GM23338 (cell line): ENCODE results near the gene HIF3A. TPM values are rescaled to one million over a fixed set of nuclear protein-coding genes. Genes with fewer than 3 reads are reported as not detected.

Source experiments
- ATAC-seq: fragments of 200-7000 bp; cut with Tn5 transposase; 3 replicates; pipeline ENCODE4 v1.9.1; 2020
- DNase-seq: peaks from one replicate; pipeline ENCODE4 v3.0.0-alpha.2; 2015; ENCODE audit warnings: low spot score
- H2AFZ ChIP-seq: fragments of 200-600 bp; sonication (generic); 2 replicates; pipeline ENCODE4 v1.8.0; 2016; ENCODE audit warnings: antibody characterized with exemption, mild to moderate bottlenecking, moderate library complexity
- H3F3A ChIP-seq: fragments of 200-600 bp; sonication (generic); replicated peaks from 2 replicates; pipeline ENCODE4 v1.8.0; 2017; ENCODE audit warnings: antibody characterized with exemption, mixed run types, low read depth
- H3K27ac ChIP-seq: fragments of 200-600 bp; sonication (generic); 2 replicates; pipeline ENCODE4 v1.6.1; 2016; ENCODE audit warnings: low read depth
- H3K27me3 ChIP-seq: fragments of 200-600 bp; sonication (generic); 2 replicates; pipeline ENCODE4 v1.8.0; 2016; ENCODE audit warnings: mild to moderate bottlenecking, mixed run types, moderate library complexity; ENCODE audit not compliant: insufficient read depth
- H3K36me3 ChIP-seq: fragments of 200-600 bp; sonication (generic); 2 replicates; pipeline ENCODE4 v1.8.0; 2016; ENCODE audit warnings: mild to moderate bottlenecking; ENCODE audit not compliant: insufficient read depth
- H3K4me1 ChIP-seq: fragments of 200-600 bp; sonication (generic); 2 replicates; pipeline ENCODE4 v1.8.0; 2016; ENCODE audit warnings: mild to moderate bottlenecking, moderate library complexity; ENCODE audit not compliant: insufficient read depth
- H3K4me2 ChIP-seq: fragments of 200-600 bp; sonication (generic); 2 replicates; pipeline ENCODE4 v1.7.1; 2017; ENCODE audit warnings: mixed run types
- H3K4me3 ChIP-seq: fragments of 200-600 bp; sonication (generic); 2 replicates; pipeline ENCODE4 v1.6.1; 2016; ENCODE audit warnings: mixed run types
- H3K79me2 ChIP-seq: fragments of 200-600 bp; sonication (generic); replicated peaks from 2 replicates; pipeline ENCODE4 v1.8.0; 2017; ENCODE audit warnings: mild to moderate bottlenecking; ENCODE audit not compliant: insufficient read depth
- H3K9me2 ChIP-seq: fragments of 200-600 bp; sonication (generic); 2 replicates; pipeline ENCODE4 v1.8.0; 2017; ENCODE audit not compliant: insufficient read depth
- H4K20me1 ChIP-seq: fragments of 200-600 bp; sonication (generic); replicated peaks from 2 replicates; pipeline ENCODE4 v1.8.0; 2017; ENCODE audit warnings: mild to moderate bottlenecking; ENCODE audit not compliant: insufficient read depth
- H3K27ac Mint-ChIP-seq: 2 replicates; pipeline ENCODE4 v1.8.0; 2020; ENCODE audit warnings: inconsistent platforms, mild to moderate bottlenecking, moderate library complexity, mixed read lengths
- H3K27me3 Mint-ChIP-seq: 3 replicates; pipeline ENCODE4 v1.8.0; 2022; ENCODE audit warnings: low read depth, mild to moderate bottlenecking, moderate library complexity, mixed read lengths, inconsistent platforms; ENCODE audit not compliant: insufficient read depth, poor library complexity
- H3K36me3 Mint-ChIP-seq: 3 replicates; pipeline ENCODE4 v1.8.0; 2021; ENCODE audit warnings: low read depth, mild to moderate bottlenecking, inconsistent platforms, moderate library complexity, mixed read lengths
- H3K4me1 Mint-ChIP-seq: 3 replicates; pipeline ENCODE4 v1.8.0; 2020; ENCODE audit warnings: mild to moderate bottlenecking, inconsistent platforms, mixed read lengths
- H3K4me3 Mint-ChIP-seq: 3 replicates; pipeline ENCODE4 v1.8.0; 2021; ENCODE audit warnings: moderate library complexity, mild to moderate bottlenecking, inconsistent platforms, mixed read lengths
- H3K9me3 Mint-ChIP-seq: 3 replicates; pipeline ENCODE4 v1.8.0; 2020; ENCODE audit warnings: moderate library complexity, mild to moderate bottlenecking, inconsistent platforms, mixed read lengths
- CREB1 ChIP-seq: fragments of 250-450 bp; sonication (Bioruptor Pico); IDR thresholded peaks from 2 replicates; pipeline ENCODE4 v1.5.0; 2020; ENCODE audit warnings: low read depth, mild to moderate bottlenecking, moderate library complexity
- ZNF331 ChIP-seq: fragments of 250-450 bp; sonication (Bioruptor Pico); IDR thresholded peaks from 2 replicates; pipeline ENCODE4 v1.5.0; 2020; ENCODE audit warnings: low read depth, mild to moderate bottlenecking, moderate library complexity
- polyA plus RNA-seq: library from polyadenylated mRNA; unstranded; fragments of >200 nt; fragmentation: Nextera tagmentation; extraction: Ambion mirVana; gene quantifications from 2 replicates; pipeline ENCODE4 v1.2.1, GENCODE V29; 2016
- total RNA-seq: library from RNA; depleted of rRNA; stranded (reverse); fragments of >200 nt; shearing (Covaris generic); gene quantifications from 2 replicates; pipeline ENCODE4 v1.2.3, GENCODE V29; 2014
- TF ChIP-seq, protein P1 (sequence below): IDR thresholded peaks from 2 replicates; pipeline ENCODE4 v1.6.1; 2016; ENCODE audit warnings: antibody characterized with exemption
- TF ChIP-seq, protein P2 (sequence below): fragments of 250-450 bp; sonication (Bioruptor Pico); IDR thresholded peaks from 2 replicates; pipeline ENCODE4 v1.5.0; 2020; ENCODE audit warnings: mild to moderate bottlenecking, moderate library complexity
- TF ChIP-seq, protein P3 (sequence below): IDR thresholded peaks from one replicate; pipeline ENCODE4 v1.6.1; 2018; ENCODE audit warnings: antibody characterized with exemption; ENCODE audit not compliant: unreplicated experiment

The HIF3A gene
- total and polyA plus RNA-seq, 2 experiments from 2014 or later, result 20.4 to 70.5 TPM

DNA sequence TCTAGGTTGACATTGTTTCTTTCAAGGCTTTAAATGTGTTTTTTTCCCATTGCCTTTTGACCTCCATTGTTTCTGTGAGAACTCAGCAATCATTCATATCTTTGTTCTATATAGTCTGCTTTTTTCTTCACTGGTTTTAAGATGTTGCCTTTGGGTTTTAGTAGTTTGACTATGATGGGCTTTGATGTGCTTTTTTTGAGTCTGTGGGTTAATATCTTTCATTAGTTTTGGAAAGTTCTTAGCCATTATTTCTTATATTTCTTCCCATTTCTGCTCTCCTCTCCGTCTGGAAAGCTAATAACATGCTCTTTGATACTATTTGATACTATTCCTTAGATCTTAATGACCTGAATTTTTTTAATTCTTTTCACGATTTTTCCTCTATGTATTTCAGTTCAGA is 83.8 kb downstream of the HIF3A start:
- H3K4me1 Mint-ChIP-seq, result 0 out of 3 replicates have a peak, but pooled peaks cover 2% of the 10 kb centered on the region
- ATAC-seq (no peak), DNase-seq (no peak)
- peaks cover 10% of the 10 kb centered on the region for H3K36me3 ChIP-seq
- peaks cover 20% of the 10 kb centered on the region for H4K20me1 ChIP-seq
- no peaks in the 10 kb centered on the region for H3K27me3 ChIP-seq
- no peak overlapping the region for H3K4me2 ChIP-seq
- H2AFZ ChIP-seq, result no peak overlapping the region
- no peak overlapping the region for H3K4me3 ChIP-seq
- H3K9me3 Mint-ChIP-seq, result no peaks in the 10 kb centered on the region
- no peaks in the 10 kb centered on the region for H3K4me1 ChIP-seq
- H3K79me2 ChIP-seq, result peaks cover 41% of the 10 kb centered on the region
- H3F3A ChIP-seq, result no peaks in the 10 kb centered on the region
- H3K27ac Mint-ChIP-seq, result no peak overlapping the region
- no peak overlapping the region for H3K27ac ChIP-seq
- TF ChIP-seq CREB1 (no peak), ZNF331 (CRISPR knock-in tag) (no peak)
- TF ChIP-seq, protein P1, sequence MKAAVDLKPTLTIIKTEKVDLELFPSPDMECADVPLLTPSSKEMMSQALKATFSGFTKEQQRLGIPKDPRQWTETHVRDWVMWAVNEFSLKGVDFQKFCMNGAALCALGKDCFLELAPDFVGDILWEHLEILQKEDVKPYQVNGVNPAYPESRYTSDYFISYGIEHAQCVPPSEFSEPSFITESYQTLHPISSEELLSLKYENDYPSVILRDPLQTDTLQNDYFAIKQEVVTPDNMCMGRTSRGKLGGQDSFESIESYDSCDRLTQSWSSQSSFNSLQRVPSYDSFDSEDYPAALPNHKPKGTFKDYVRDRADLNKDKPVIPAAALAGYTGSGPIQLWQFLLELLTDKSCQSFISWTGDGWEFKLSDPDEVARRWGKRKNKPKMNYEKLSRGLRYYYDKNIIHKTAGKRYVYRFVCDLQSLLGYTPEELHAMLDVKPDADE, result no peak
- TF ChIP-seq, protein P2, sequence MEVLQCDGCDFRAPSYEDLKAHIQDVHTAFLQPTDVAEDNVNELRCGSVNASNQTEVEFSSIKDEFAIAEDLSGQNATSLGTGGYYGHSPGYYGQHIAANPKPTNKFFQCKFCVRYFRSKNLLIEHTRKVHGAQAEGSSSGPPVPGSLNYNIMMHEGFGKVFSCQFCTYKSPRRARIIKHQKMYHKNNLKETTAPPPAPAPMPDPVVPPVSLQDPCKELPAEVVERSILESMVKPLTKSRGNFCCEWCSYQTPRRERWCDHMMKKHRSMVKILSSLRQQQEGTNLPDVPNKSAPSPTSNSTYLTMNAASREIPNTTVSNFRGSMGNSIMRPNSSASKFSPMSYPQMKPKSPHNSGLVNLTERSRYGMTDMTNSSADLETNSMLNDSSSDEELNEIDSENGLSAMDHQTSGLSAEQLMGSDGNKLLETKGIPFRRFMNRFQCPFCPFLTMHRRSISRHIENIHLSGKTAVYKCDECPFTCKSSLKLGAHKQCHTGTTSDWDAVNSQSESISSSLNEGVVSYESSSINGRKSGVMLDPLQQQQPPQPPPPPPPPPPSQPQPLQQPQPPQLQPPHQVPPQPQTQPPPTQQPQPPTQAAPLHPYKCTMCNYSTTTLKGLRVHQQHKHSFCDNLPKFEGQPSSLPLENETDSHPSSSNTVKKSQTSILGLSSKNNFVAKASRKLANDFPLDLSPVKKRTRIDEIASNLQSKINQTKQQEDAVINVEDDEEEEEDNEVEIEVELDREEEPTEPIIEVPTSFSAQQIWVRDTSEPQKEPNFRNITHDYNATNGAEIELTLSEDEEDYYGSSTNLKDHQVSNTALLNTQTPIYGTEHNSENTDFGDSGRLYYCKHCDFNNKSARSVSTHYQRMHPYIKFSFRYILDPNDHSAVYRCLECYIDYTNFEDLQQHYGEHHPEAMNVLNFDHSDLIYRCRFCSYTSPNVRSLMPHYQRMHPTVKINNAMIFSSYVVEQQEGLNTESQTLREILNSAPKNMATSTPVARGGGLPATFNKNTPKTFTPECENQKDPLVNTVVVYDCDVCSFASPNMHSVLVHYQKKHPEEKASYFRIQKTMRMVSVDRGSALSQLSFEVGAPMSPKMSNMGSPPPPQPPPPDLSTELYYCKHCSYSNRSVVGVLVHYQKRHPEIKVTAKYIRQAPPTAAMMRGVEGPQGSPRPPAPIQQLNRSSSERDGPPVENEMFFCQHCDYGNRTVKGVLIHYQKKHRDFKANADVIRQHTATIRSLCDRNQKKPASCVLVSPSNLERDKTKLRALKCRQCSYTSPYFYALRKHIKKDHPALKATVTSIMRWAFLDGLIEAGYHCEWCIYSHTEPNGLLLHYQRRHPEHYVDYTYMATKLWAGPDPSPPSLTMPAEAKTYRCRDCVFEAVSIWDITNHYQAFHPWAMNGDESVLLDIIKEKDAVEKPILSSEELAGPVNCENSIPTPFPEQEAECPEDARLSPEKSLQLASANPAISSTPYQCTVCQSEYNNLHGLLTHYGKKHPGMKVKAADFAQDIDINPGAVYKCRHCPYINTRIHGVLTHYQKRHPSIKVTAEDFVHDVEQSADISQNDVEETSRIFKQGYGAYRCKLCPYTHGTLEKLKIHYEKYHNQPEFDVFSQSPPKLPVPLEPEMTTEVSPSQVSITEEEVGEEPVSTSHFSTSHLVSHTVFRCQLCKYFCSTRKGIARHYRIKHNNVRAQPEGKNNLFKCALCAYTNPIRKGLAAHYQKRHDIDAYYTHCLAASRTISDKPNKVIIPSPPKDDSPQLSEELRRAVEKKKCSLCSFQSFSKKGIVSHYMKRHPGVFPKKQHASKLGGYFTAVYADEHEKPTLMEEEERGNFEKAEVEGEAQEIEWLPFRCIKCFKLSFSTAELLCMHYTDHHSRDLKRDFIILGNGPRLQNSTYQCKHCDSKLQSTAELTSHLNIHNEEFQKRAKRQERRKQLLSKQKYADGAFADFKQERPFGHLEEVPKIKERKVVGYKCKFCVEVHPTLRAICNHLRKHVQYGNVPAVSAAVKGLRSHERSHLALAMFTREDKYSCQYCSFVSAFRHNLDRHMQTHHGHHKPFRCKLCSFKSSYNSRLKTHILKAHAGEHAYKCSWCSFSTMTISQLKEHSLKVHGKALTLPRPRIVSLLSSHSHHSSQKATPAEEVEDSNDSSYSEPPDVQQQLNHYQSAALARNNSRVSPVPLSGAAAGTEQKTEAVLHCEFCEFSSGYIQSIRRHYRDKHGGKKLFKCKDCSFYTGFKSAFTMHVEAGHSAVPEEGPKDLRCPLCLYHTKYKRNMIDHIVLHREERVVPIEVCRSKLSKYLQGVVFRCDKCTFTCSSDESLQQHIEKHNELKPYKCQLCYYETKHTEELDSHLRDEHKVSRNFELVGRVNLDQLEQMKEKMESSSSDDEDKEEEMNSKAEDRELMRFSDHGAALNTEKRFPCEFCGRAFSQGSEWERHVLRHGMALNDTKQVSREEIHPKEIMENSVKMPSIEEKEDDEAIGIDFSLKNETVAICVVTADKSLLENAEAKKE, result no peak
- TF ChIP-seq, protein P3, sequence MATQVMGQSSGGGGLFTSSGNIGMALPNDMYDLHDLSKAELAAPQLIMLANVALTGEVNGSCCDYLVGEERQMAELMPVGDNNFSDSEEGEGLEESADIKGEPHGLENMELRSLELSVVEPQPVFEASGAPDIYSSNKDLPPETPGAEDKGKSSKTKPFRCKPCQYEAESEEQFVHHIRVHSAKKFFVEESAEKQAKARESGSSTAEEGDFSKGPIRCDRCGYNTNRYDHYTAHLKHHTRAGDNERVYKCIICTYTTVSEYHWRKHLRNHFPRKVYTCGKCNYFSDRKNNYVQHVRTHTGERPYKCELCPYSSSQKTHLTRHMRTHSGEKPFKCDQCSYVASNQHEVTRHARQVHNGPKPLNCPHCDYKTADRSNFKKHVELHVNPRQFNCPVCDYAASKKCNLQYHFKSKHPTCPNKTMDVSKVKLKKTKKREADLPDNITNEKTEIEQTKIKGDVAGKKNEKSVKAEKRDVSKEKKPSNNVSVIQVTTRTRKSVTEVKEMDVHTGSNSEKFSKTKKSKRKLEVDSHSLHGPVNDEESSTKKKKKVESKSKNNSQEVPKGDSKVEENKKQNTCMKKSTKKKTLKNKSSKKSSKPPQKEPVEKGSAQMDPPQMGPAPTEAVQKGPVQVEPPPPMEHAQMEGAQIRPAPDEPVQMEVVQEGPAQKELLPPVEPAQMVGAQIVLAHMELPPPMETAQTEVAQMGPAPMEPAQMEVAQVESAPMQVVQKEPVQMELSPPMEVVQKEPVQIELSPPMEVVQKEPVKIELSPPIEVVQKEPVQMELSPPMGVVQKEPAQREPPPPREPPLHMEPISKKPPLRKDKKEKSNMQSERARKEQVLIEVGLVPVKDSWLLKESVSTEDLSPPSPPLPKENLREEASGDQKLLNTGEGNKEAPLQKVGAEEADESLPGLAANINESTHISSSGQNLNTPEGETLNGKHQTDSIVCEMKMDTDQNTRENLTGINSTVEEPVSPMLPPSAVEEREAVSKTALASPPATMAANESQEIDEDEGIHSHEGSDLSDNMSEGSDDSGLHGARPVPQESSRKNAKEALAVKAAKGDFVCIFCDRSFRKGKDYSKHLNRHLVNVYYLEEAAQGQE, result no peak
- peaks cover 3% of the 10 kb centered on the region for H3K27me3 Mint-ChIP-seq
- no peaks in the 10 kb centered on the region for H3K9me2 ChIP-seq
- peaks cover 82% of the 10 kb centered on the region for H3K36me3 Mint-ChIP-seq
- H3K4me3 Mint-ChIP-seq, result no peak overlapping the region
